Retinal pigment epithelial cell (primary cell): Measurements from ENCODE around the gene ETFA.
A peak's percentile ranks its signal among the peaks of the same experiment; 100 is the strongest.

Experiments used
- DNase-seq: peaks from one replicate; pipeline ENCODE4 v3.0.0-alpha.2; 2010; ENCODE audit warnings: low read depth
- H3K4me3 ChIP-seq: 2 replicates; pipeline ENCODE4 v1.5.1; 2011; ENCODE audit warnings: mild to moderate bottlenecking, low read length, control low read depth, moderate library complexity
- TF ChIP-seq, protein P1 (sequence below): conservative IDR thresholded peaks from 2 replicates; pipeline ENCODE4 v1.5.1; 2011; ENCODE audit warnings: low read depth, low read length, control low read depth, inconsistent platforms

The ETFA gene

DNA sequence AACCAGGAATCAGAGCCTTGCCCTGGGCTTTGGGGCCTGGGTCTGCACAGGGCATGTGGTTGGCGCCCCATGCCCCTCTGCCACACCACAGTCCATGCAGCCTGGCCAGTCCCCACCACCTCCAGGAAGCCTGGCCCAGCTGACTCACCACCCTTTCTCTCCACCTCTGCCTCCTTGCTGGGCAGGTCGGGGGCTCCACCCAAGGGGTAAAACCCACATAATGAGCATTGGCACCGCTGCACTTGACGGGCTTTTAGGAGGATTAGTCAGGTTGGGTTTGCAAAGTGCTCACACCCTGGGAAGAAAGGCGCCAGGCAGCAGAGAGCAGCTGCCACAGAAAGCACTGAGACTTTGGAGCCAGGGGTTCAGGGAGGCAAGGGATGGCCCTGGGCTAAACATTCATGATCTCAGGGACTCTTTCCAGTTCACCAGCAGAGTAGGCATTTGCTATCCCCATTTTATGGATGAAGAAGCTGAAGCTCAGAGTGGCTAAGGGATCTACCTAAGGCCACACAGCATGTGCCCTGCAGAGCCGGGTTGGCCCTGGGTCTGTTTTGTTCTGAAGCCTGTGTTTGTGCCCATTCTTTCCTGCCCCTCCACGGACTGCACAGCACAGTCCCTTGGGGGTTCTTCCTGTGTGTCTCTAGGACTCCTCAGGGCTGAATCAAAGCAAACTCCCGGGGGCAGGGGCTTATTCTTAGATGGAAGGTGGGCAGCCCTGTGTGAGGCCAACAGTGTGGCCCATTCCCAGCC is 113.4 kb downstream of the ETFA start:
- peak; percentile 76 for DNase-seq
- TF ChIP-seq, protein P1, sequence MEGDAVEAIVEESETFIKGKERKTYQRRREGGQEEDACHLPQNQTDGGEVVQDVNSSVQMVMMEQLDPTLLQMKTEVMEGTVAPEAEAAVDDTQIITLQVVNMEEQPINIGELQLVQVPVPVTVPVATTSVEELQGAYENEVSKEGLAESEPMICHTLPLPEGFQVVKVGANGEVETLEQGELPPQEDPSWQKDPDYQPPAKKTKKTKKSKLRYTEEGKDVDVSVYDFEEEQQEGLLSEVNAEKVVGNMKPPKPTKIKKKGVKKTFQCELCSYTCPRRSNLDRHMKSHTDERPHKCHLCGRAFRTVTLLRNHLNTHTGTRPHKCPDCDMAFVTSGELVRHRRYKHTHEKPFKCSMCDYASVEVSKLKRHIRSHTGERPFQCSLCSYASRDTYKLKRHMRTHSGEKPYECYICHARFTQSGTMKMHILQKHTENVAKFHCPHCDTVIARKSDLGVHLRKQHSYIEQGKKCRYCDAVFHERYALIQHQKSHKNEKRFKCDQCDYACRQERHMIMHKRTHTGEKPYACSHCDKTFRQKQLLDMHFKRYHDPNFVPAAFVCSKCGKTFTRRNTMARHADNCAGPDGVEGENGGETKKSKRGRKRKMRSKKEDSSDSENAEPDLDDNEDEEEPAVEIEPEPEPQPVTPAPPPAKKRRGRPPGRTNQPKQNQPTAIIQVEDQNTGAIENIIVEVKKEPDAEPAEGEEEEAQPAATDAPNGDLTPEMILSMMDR, result no peak
- H3K4me3 ChIP-seq, result no peak overlapping the region

- peak; percentile 79 for DNase-seq
- H3K4me3 ChIP-seq, result no peak overlapping the region
- TF ChIP-seq, protein P1, result no peak
These were observed 114.7 kb downstream of the ETFA start for GRCh38 chr15:76196269-76197231.

DNA sequence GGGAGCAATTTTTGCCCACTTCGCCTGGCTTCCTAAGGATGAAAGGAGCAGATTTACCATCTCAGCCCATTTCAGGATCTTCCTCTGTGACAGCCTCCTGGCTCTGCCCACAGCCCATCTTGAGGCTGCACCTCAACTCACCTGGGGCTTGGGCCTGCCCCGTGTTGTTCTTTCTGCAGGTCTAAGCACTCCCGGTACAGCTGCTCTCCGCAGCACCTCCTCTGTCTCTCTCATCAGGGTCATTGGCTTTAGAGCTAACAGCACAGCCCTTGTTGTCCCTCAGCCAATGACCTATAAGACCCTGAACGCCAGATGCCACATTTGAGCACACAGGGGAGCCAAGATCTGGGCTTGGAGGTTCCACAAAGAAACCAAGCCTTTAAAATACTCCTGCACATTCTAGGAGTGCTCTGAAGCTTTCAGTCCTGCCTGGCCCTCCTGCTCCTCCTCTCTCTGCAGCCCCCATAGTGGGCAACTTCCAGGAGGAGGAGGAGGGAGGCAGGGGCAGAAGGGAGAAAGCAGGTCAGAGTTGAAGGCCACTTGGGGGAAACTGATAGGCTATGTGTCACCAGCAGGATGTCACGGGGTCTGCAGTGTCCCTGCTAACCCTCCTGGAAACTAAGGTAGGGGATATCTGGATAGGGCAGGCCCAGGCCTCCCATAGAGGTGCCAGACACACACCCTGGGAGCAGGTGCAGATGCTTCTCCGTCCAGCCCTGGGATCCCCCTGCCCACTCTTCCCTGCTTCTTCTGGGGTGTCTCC is 115.6 kb downstream of the ETFA start:
- no peak for DNase-seq
- H3K4me3 ChIP-seq, result no peak overlapping the region
- TF ChIP-seq, protein P1, result no peak

DNA sequence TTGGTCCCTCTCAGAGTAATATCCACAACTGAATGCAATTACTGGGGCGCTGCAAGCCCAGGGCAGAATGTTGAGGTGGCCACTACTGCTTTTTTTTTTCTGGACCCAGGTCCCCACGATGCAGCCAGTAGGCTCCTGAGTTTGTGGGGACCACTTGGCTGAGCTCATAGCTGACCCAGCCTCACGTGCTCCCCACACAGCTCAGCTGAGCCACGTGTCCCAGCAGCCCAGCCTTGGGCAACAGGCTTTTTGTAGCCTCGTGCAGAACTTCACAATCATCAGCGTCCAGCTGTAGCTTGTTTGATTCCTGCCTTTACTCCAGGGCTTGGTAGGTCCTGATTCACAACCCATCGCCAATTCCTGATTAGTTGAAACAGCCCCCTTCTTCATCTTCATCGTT is 117.3 kb downstream of the ETFA start:
- TF ChIP-seq, protein P1, result no peak
- H3K4me3 ChIP-seq, result no peak overlapping the region
- no peak for DNase-seq

DNA sequence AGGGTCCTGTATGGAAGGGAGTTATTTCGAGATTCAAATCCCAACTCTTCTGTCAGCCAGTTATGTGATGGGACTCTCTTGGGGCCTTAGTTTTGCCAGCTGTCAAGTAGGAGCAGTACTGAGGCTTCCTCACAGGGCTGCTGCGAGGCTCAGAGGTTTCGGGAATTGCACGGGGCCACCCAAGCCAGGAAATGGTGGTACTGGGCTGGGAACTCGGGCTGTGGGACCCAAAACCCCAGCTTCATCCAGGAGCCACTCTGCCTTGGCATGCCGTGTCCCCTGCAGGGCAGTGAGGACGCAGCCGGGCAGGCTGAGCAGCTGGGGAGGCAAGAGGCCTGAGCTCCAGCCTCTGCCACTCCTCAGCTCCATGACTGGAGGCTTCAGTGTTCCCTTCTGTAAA is 118.6 kb downstream of the ETFA start:
- no peak overlapping the region for H3K4me3 ChIP-seq
- TF ChIP-seq, protein P1, result no peak
- DNase-seq, result no peak

DNA sequence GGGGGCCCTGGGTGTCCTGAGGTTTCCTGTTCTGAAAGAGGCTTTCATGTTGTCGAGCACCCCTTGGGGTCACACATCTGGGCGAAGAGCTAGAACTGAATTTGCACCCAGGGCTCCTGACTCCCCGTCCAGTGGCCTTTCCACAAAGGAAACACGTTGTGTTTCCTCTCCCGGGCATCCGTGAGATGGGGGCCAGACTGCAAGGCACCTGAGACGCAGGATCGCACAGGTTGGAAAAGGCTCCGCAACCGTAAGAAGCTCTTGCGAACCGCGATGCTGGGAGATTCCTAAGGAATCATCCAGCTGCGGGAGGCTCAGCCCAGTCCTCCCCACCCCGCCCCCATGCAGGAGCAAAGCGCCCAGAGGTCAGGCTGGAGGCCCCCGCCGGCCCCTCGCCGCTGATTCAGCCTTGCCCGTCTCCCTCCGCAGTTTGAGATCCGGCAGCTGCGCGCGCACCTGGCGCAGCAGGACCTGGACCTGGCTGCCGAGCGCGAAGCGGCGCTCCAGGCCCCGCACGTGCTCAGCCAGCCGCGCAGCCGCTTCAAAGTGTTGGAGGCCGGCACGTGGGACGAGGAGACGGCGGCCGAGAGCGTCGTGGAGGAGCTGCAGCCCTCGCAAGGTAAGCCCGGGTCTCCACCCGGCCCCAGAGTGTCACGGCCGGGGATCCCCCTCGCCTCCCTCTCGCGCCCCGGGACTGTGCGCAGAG is 119.6 kb downstream of the ETFA start:
- no peak overlapping the region for H3K4me3 ChIP-seq
- no peak for DNase-seq
- TF ChIP-seq, protein P1, result no peak
